GM12875 (cell line): ENCODE measurements around the gene HEATR9.

Source experiments
- H3K4me3 ChIP-seq: one replicate; pipeline ENCODE4 v1.5.1; 2011; ENCODE audit warnings: low read depth, low read length, control low read depth
- TF ChIP-seq, protein P1 (sequence below): IDR thresholded peaks from 2 replicates; pipeline ENCODE4 v1.5.1; 2011; ENCODE audit warnings: low read depth, mild to moderate bottlenecking, control low read depth, inconsistent platforms, low read length, moderate library complexity, borderline replicate concordance; ENCODE audit not compliant: insufficient read depth

The HEATR9 gene

DNA sequence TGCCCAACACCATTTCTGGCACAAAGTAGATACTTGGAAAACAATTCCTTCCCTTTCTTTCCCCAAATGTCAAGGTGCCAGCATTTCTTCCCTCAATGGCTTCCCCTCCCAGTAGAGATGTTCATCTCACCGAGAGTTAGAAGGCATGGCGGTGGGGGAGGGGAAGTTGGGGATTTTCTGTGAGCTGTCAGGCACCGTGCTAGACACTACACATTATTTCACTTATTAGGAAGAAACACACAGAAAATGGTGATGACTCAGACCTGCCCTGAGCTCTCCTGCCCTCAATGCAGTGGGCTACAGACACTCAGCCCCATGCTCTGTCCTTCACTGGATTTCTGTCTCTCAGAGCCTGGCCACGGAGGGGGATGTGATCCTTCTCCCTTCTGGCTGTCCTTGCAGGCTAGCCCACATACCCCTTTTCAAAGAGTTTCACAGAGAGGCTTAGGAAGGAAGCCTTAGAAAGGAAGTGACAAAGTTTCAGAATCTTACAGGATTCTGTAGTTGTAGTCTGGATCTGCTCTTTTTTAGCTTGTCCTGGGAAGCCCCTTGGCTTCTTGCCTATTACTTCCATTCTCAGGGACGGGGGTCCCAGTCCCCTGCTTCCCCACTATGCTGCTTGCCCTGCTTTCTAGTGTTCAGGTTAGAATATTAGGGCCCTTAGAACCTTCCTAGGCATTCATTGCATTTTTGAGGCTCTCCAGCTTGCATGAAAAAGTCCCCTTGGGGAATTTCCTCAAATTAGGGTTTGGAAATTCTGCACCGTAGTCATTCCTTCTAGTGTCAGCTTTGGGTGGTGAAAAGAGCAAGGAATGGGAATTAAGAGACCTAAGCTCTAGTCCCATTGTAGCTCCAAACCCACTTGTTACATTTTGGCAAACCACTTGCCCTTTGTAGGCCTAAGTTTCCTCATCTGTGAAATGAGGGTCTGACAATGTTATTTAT lies 23.7 kb upstream of the HEATR9 start:
- no peak overlapping the region for H3K4me3 ChIP-seq
- TF ChIP-seq, protein P1, sequence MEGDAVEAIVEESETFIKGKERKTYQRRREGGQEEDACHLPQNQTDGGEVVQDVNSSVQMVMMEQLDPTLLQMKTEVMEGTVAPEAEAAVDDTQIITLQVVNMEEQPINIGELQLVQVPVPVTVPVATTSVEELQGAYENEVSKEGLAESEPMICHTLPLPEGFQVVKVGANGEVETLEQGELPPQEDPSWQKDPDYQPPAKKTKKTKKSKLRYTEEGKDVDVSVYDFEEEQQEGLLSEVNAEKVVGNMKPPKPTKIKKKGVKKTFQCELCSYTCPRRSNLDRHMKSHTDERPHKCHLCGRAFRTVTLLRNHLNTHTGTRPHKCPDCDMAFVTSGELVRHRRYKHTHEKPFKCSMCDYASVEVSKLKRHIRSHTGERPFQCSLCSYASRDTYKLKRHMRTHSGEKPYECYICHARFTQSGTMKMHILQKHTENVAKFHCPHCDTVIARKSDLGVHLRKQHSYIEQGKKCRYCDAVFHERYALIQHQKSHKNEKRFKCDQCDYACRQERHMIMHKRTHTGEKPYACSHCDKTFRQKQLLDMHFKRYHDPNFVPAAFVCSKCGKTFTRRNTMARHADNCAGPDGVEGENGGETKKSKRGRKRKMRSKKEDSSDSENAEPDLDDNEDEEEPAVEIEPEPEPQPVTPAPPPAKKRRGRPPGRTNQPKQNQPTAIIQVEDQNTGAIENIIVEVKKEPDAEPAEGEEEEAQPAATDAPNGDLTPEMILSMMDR = no peak

DNA sequence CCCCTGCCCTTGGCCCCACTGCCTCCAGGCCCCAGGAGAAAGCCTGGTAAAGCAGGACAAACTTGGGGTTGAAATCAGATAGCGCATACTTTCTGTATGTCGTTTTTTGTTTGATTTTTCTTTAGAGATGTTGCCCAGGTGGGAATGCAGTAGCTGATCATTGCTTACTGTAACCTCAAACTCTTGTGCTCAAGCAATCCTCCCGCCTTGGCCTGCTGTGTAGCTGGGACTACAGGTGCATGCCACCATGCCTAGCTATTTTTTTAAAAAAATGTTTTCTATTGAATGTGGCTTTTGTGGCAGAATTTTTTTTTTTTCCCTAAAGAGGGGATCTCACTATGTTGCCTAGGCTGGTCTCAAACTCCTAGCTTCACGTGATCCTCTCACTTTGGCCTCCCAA lies 22.6 kb upstream of the HEATR9 start:
- TF ChIP-seq, protein P1 = no peak
- no peak overlapping the region for H3K4me3 ChIP-seq

DNA sequence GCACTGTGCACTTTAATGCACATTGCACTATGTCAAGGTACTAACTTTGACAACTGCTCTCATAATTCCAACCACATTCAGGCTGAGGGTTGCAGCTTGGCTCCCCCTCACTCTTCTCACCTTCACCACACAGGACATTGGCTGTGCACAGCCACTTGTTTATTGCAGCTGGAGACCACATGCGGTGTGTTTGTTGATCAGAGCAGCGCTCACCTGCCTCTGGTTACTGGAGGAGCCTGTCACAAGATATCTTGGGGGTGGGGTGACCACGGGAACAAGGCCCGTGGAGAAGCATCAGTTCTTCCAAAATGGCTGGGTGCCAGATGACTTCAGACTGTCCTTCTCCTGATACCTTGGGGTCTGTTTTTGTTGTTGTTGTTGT lies 22.1 kb upstream of the HEATR9 start:
- TF ChIP-seq, protein P1 = no peak
- no peak overlapping the region for H3K4me3 ChIP-seq

DNA sequence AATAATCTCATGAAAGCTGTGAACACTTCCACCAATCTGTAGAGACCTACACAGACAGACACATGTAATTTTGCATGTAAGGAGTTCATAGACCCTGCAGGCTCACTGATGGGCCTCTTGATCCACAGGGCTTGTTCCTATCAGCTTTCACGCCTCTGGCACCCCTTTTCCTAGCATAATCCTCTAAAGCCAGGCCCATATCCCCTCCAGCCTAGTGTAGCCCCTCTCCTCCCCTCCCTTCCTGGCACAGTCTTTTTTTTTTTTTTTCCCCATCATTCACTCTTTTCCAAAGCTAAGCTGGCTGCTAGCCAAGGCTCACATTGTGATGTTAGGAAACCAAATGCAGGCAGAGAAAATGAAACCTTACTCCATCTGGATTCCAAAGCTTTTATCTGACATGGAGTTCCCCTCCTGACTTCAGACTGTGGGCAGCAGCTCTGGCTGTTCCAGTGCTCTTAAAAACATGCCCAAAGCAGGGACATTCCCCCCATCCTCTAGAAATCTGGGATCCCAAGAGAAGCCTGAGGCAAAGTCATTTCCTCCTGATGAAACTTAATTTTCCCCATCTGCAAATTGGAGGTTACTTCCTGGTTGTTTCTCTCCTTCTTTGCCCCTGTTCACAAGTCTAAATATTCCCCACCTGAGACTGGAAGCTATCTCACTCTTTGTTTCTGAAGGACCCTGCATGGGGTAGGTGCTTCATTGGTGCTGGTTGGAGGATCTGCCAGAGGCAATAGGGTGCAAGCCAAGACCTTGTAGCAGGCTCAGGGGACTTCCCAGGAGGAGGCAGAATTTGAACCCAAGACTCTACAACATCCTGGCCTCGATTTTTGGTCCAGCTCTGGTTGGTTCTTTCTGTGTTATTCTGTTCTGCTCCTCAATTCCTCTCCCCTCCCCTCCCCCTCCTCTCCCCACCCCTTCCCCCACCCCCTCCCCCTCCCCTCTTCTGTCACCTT lies 21.4 kb upstream of the HEATR9 start:
- H3K4me3 ChIP-seq = no peak overlapping the region
- TF ChIP-seq, protein P1 = no peak

DNA sequence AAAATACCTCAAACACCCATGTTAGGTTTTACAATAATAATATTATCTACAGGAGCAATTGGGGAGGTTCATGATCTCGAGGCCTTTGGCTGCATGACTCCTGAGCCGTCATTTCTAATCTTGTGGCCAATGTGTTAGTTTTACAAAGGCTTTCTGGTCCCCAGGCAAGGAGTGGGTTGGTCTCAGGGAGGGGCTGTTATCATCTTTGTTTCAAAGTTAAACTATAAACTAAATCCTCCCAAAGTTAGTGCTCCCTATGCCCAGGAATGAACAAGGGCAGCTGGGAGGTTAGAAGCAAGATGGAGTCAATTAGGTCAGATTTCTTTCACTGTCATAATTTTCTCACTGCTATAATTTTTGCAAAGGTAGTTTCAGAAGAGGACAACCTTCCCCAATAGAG lies 20.6 kb upstream of the HEATR9 start:
- no peak overlapping the region for H3K4me3 ChIP-seq
- TF ChIP-seq, protein P1 = no peak

DNA sequence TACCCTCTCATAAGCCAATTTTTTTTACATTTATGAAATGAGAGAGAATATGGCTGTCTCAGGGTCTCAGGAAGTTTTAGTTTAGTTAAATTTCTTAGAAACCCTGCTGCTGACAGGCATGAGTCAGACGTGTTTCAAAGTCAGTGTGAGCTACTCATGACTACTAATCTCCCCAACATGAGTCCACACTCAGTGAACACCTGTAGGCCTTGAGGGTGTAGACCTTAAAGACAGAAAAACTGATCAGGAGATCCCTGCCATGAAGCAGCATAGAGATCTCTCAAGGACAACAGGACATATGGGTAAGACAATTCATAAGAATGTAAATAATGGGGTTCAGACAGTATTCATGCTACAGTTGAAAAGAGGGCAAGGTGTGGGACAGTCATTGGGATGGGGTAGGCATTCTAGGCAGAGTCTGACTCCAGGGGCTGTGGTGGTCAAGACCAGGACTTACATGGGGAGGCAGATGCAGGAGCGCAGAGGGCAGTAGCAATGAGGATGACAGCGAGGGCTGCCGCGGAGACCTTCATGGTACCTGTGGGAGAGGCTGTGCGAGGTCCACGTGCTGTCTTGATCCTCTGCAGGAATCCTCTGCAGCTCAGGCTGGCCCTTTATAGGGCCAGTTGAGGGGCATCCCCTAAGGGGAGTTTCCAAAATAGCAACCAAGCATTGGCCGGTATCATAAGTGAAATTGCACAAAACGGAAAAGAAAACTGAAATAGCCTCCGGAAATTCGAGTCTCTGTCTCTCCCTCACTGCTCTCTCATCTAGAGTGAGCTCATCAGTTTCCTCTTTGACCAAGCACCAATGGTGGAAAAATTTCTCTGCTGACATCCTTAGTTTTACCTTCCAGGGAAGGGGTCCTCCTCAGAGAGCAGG lies 11.3 kb upstream of the HEATR9 start, which contains the start of gene CCL5:
Gene CCL5 (minus strand): TSS at position 588 of the 882 bp plus-strand sequence.
- H3K4me3 ChIP-seq = peak within 1 kb of the TSS; percentile 50
- TF ChIP-seq, protein P1 = no peak
